Thoracic aorta (tissue), 2 donors: ENCODE results near the gene AP5S1. TPM values are rescaled to one million over a fixed set of nuclear protein-coding genes. Genes with fewer than 3 reads are reported as not detected.

ENCODE experiments used
- ATAC-seq: fragments of 150-250 bp; one replicate; pipeline ENCODE4 v1.8.0; 2017; ENCODE audit warnings: low read depth; ENCODE audit not compliant: insufficient number of reproducible peaks, low FRiP score
- DNase-seq: peaks from one replicate; pipeline ENCODE4 v3.0.0-alpha.2; 2020; ENCODE audit warnings: low spot score
- H3K27ac ChIP-seq, 2 donors: fragments of 200-600 bp; sonication (generic); 1 replicate in 1 of 2; 2 replicates in 1 of 2; pipeline ENCODE4 v1.5.1; 2016; ENCODE audit warnings: mild to moderate bottlenecking in 2 of 2, moderate library complexity in 2 of 2
- H3K27me3 ChIP-seq: fragments of 200-600 bp; sonication (generic); replicated peaks from 2 replicates; pipeline ENCODE4 v1.6.0; 2016; ENCODE audit warnings: mild to moderate bottlenecking; ENCODE audit not compliant: insufficient read depth
- H3K36me3 ChIP-seq: fragments of 200-600 bp; sonication (generic); one replicate; pipeline ENCODE4 v1.5.1; 2016
- H3K4me1 ChIP-seq, 2 donors: fragments of 200-600 bp; sonication (generic); 1 replicate in 1 of 2; 2 replicates in 1 of 2; pipeline versions ENCODE4 v1.5.1 to v1.6.0; 2016; ENCODE audit warnings: low read depth in 2 of 2, mild to moderate bottlenecking in 1 of 2; ENCODE audit not compliant: control insufficient read depth in 1 of 2
- H3K4me3 ChIP-seq: fragments of 200-600 bp; sonication (generic); 2 replicates; pipeline ENCODE4 v1.5.1; 2016; ENCODE audit warnings: mild to moderate bottlenecking
- H3K9me3 ChIP-seq: fragments of 200-600 bp; sonication (generic); 2 replicates; pipeline ENCODE4 v1.5.1; 2016
- total RNA-seq, 2 donors: library from RNA; depleted of rRNA; stranded (reverse); fragments of >200 nt; gene quantifications; one replicate each; pipeline versions ENCODE4 v1.1.0 to v1.2.3, GENCODE V29; 2016
- TF ChIP-seq, protein P1 (sequence below): fragments of 200-600 bp; sonication (generic); IDR thresholded peaks from one replicate; pipeline ENCODE4 v1.5.1; 2019; ENCODE audit warnings: antibody characterized with exemption

The AP5S1 gene
- total RNA-seq, 2 donors from 2014 or later, result 12.3 to 18.0 TPM

DNA sequence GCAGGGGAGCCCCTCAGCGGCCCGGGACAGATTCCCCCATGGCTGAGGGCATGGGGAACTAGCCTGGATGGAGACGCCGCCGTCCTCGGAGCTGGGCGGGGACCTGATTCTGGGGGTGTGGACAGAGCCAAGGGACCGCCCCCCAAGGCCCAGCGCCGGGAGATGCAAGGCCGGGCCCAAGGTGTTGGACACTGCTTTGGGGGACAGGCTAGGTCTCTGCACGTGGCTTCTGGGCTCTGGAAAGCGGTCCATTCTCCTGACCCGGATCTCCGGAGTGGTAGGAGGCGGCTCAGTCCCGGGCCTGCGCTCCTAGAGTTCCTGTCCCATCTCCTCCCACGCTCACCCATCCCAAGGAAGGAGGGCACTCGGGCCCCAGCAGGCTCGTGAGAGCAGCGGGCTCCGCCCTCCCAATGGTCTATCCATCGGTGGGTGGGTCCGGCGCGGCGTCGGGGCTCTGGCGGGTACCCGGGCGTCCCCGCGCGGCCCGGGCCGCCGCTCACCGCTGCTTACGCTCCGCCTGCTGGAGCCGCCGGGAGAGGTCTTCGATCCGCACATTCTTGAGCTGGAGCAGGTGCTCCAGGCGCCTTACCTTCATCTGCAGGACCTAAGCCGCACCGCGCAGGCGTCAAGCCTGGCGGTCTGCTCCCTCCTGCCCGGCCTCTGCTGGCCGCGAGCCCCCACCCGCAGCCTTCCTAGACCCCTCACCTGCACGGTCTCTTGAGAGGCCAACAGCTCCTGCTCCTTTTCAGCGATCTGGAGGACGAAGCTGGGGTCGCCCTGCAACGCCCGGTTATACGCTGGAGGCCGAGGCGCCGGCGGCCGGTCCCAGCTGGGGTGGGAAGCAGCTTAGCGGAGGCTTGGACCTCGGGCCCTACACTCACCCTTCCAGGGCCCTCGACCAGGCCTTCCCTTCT is 42.4 kb upstream of the AP5S1 start:
- no peak overlapping the region for H3K27ac ChIP-seq
- peak overlapping the region; percentile 80 for H3K4me3 ChIP-seq
- DNase-seq, result no peak
- TF ChIP-seq, protein P1, sequence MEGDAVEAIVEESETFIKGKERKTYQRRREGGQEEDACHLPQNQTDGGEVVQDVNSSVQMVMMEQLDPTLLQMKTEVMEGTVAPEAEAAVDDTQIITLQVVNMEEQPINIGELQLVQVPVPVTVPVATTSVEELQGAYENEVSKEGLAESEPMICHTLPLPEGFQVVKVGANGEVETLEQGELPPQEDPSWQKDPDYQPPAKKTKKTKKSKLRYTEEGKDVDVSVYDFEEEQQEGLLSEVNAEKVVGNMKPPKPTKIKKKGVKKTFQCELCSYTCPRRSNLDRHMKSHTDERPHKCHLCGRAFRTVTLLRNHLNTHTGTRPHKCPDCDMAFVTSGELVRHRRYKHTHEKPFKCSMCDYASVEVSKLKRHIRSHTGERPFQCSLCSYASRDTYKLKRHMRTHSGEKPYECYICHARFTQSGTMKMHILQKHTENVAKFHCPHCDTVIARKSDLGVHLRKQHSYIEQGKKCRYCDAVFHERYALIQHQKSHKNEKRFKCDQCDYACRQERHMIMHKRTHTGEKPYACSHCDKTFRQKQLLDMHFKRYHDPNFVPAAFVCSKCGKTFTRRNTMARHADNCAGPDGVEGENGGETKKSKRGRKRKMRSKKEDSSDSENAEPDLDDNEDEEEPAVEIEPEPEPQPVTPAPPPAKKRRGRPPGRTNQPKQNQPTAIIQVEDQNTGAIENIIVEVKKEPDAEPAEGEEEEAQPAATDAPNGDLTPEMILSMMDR, result no peak
- no peak for ATAC-seq
- H3K4me1 ChIP-seq, result peaks cover 11 to 21% of the 10 kb centered on the region in 2 donors
- no peaks in the 10 kb centered on the region for H3K36me3 ChIP-seq
- no peaks in the 10 kb centered on the region for H3K27me3 ChIP-seq
- H3K9me3 ChIP-seq, result no peaks in the 10 kb centered on the region

DNA sequence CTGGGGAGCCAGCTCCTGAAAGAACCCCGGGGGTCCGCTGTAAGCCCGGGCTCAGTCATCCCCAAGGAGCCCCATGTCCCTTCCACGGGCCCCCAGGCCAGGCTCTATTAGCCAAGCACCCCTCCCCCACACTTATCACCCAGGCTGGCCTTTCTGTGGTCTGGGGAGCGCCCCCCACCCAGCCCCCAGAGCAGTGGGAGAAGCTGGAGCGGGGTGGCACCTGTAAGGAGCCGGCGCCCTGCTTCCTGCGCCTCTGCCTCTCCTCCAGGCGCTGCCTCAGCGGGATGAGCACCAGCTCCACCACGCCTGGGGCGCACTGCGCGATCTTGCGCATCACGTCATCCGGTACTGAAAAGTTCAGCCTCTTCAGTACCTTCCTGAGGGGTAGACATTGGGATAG is 41.4 kb upstream of the AP5S1 start:
- ATAC-seq, result no peak
- Histone ChIP-seq H3K9me3 (no peaks in the 10 kb centered on the region), H3K27me3 (no peaks in the 10 kb centered on the region), H3K4me1 (peaks cover 15 to 27% of the 10 kb centered on the region in 2 donors), H3K36me3 (no peaks in the 10 kb centered on the region), H3K4me3 (no peak overlapping the region), H3K27ac (no peak overlapping the region)
- TF ChIP-seq, protein P1, result no peak
- no peak for DNase-seq

DNA sequence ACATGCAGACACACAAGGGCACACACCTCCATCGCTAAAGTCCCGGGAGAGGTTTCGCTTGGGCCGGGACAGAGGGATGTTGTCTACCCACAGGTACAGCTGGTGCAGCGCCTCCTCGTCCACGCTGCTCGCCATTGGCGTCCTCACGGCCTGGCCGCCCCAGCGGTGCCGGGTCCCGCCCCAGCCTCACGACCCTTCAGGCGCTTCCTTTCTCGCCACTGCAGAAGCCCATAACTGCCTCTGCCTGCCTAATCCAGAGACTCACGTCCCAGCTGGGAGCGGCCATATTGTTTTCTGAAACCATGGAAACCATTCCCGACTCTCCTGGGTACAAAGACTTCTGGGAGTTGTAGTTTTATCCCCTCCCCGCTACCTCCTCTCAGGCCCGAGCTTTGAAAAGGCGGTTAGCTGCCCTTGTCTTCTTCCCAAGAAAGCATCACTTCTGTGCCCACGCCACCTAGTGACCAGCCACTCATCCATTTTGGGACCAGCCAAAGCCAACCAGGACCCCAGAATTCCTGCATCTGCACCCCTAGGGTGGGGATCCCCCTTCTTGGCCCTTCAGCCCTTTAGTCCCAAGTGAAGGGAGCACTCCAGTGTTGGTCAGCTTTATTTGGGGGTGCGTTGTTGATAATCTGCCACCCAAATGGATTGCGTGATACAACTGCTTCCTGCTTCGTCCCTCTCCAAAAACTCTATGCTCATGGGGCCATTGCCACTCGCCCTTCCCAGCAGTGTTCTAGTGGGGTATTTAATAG is 39.0 kb upstream of the AP5S1 start, which contains the start of gene SPEF1:
SPEF1 (minus strand) TSS at position 296 of the 758 bp plus-strand sequence; CDS start at position 135, 161 bp downstream.
- no peaks in the 10 kb centered on the region for H3K36me3 ChIP-seq
- peak within 1 kb of the TSS; percentile 49 to 54 for H3K27ac ChIP-seq
- ATAC-seq (peak; percentile 88), DNase-seq (peak; percentile 65)
- TF ChIP-seq, protein P1, result peak; percentile 41
- H3K9me3 ChIP-seq, result no peaks in the 10 kb centered on the region
- peak within 1 kb of the TSS; percentile 57 for H3K4me3 ChIP-seq
- H3K4me1 ChIP-seq, result peaks cover 31 to 47% of the 10 kb centered on the region in 2 donors
- no peaks in the 10 kb centered on the region for H3K27me3 ChIP-seq

DNA sequence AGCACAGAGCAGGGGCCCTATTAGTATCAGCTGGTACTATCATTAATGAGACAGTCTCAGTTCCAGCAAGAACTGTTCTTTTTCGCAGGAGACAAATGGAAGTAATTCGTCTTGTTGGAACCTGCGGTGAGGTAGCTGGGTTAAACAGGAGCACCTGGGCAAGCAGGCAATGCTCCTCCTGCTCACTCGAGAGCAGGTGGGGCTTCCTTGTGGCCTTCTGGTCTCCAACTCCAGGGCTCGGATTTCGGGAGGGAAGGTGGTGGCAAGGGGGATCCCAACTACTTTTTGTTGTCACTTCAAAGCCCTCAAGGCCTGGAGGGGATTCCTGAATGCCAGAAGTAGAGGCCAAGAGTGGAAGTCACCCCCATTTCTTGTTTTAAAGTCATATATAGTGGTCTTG is 37.8 kb upstream of the AP5S1 start:
- Histone ChIP-seq H3K4me1 (peaks cover 37 to 49% of the 10 kb centered on the region in 2 donors), H3K27me3 (no peaks in the 10 kb centered on the region), H3K27ac (no peak overlapping the region), H3K9me3 (no peaks in the 10 kb centered on the region), H3K4me3 (no peak overlapping the region), H3K36me3 (no peaks in the 10 kb centered on the region)
- ATAC-seq (no peak), DNase-seq (no peak)
- TF ChIP-seq, protein P1, result no peak

DNA sequence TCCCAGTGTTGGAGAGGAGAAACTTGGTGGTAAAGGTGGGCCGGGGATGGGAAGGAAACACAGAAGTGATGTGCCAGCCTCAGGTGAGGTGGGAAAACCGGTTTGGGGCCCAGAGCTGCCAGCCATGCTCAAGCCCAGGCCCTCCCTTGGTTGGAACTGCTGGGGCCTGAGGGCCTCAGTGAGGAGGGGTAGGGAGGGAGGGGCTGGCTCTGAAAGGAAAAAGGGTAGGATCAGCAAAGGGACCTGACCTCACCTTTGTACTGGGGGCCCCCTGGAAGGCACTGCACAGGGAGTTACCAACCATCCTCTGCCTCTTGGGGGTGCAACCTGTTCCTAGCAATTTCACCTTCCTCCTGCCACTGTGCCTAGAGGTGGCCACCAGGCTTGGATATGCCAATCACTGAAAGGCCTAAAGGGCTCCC is 37.3 kb upstream of the AP5S1 start:
- Histone ChIP-seq H3K9me3 (no peaks in the 10 kb centered on the region), H3K36me3 (no peaks in the 10 kb centered on the region), H3K27me3 (no peaks in the 10 kb centered on the region), H3K4me3 (no peak overlapping the region), H3K4me1 (peaks cover 34 to 47% of the 10 kb centered on the region in 2 donors), H3K27ac (no peak overlapping the region)
- TF ChIP-seq, protein P1, result no peak
- DNase-seq (no peak), ATAC-seq (no peak)
